SK-N-SH treated with all-trans-retinoic acid at 6 μM for 48 hours (cell line): Measurements from ENCODE around the gene IRX2.

ENCODE experiments used
- ARNTL ChIP-seq: fragments of 450-650 bp; formaldehyde crosslinking; IDR thresholded peaks from 2 replicates; pipeline ENCODE4 v1.5.0; 2020; ENCODE audit warnings: low read depth, mild to moderate bottlenecking, moderate library complexity, borderline replicate concordance
- ESRRG ChIP-seq: fragments of 250-450 bp; sonication (Bioruptor Pico); IDR thresholded peaks from 2 replicates; pipeline ENCODE4 v1.6.1; 2021; ENCODE audit warnings: mild to moderate bottlenecking
- OSR1 ChIP-seq: fragments of 250-450 bp; sonication (Bioruptor Pico); IDR thresholded peaks from 2 replicates; pipeline ENCODE4 v1.8.0; 2022; ENCODE audit warnings: moderate library complexity, mild to moderate bottlenecking, inconsistent platforms
- PPARA ChIP-seq: fragments of 250-450 bp; sonication (Bioruptor Pico); IDR thresholded peaks from 2 replicates; pipeline ENCODE4 v1.5.0; 2020; ENCODE audit warnings: mild to moderate bottlenecking, borderline replicate concordance
- TOX ChIP-seq: fragments of 250-450 bp; sonication (Bioruptor Pico); IDR thresholded peaks from 2 replicates; pipeline ENCODE4 v1.8.0; 2021; ENCODE audit warnings: mild to moderate bottlenecking, moderate library complexity, borderline replicate concordance
- ZFP3 ChIP-seq: fragments of 250-450 bp; sonication (Bioruptor Pico); IDR thresholded peaks from 2 replicates; pipeline ENCODE4 v1.5.0; 2020; ENCODE audit warnings: mild to moderate bottlenecking, moderate library complexity
- TF ChIP-seq, protein P1 (sequence below): fragments of 250-450 bp; sonication (Bioruptor Pico); IDR thresholded peaks from 2 replicates; pipeline ENCODE4 v1.8.0; 2020; ENCODE audit warnings: mild to moderate bottlenecking, moderate library complexity, borderline replicate concordance
- TF ChIP-seq, protein P2 (sequence below): fragments of 250-450 bp; sonication (Bioruptor Pico); IDR thresholded peaks from 2 replicates; pipeline ENCODE4 v1.5.1; 2021; ENCODE audit warnings: mild to moderate bottlenecking, moderate library complexity

DNA sequence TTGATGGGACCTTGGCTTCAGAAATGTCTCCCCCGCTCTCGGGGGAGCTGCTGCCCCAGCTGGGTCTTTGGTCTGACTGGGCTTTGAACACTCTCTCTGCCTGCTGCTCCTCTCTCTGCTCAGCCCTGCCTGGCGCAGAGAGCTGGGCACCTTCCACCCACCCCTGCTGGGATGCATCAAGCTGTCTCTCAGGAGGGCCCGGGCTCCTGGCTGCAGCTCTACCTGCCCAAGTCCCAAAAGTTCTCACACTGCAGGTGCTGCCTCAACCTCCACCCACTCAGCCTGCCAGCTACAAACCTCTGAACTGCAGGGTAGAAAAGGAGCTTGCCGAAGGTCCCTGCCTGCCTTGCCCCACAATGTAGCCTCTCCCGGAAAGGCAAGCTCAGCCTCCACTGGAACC, 36.7 kb downstream of the IRX2 start:
- TF ChIP-seq ARNTL (CRISPR knock-in tag) (no peak), PPARA (CRISPR knock-in tag) (no peak), ESRRG (no peak), ZFP3 (CRISPR knock-in tag) (no peak), OSR1 (CRISPR knock-in tag) (no peak), TOX (CRISPR knock-in tag) (no peak)
- TF ChIP-seq, protein P1, sequence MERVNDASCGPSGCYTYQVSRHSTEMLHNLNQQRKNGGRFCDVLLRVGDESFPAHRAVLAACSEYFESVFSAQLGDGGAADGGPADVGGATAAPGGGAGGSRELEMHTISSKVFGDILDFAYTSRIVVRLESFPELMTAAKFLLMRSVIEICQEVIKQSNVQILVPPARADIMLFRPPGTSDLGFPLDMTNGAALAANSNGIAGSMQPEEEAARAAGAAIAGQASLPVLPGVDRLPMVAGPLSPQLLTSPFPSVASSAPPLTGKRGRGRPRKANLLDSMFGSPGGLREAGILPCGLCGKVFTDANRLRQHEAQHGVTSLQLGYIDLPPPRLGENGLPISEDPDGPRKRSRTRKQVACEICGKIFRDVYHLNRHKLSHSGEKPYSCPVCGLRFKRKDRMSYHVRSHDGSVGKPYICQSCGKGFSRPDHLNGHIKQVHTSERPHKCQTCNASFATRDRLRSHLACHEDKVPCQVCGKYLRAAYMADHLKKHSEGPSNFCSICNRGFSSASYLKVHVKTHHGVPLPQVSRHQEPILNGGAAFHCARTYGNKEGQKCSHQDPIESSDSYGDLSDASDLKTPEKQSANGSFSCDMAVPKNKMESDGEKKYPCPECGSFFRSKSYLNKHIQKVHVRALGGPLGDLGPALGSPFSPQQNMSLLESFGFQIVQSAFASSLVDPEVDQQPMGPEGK, result no peak
- TF ChIP-seq, protein P2, sequence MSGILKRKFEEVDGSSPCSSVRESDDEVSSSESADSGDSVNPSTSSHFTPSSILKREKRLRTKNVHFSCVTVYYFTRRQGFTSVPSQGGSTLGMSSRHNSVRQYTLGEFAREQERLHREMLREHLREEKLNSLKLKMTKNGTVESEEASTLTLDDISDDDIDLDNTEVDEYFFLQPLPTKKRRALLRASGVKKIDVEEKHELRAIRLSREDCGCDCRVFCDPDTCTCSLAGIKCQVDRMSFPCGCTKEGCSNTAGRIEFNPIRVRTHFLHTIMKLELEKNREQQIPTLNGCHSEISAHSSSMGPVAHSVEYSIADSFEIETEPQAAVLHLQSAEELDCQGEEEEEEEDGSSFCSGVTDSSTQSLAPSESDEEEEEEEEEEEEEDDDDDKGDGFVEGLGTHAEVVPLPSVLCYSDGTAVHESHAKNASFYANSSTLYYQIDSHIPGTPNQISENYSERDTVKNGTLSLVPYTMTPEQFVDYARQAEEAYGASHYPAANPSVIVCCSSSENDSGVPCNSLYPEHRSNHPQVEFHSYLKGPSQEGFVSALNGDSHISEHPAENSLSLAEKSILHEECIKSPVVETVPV (CRISPR knock-in tag), result no peak
